ENCODE data around the gene RAB22A.

- TF ChIP-seq POLR2AphosphoS5 (IDR thresholded peaks at IDR 0.05; ENCODE audit: borderline replicate concordance, low read depth, low read length) = no peak
- TF ChIP-seq EZH2 (IDR thresholded peaks at IDR 0.05) = no peak
- no peak for TF ChIP-seq FOXP2 (optimal IDR thresholded peaks at IDR 0.05; ENCODE audit: control extremely low read depth, extremely low read length, insufficient read depth)
Measured at GRCh38 chr20:58300321-58300720, 9.2 kb upstream of the RAB22A start.
